Stomach (tissue), 9 donors: ENCODE results near the gene CRYGA. TPM values are rescaled to one million over a fixed set of nuclear protein-coding genes. Genes with fewer than 3 reads are reported as not detected.

ENCODE experiments used
- DNase-seq, 2 donors: peaks; one replicate each; pipeline versions ENCODE4 v3.0.0 to v3.0.0-alpha.2; 2013 to 2019
- H3K27ac ChIP-seq, 5 donors: fragments of 200-600 bp in 4 of 5; sonication (generic) in 4 of 5; one replicate each; pipeline ENCODE4 v1.5.1; 2013 to 2019; ENCODE audit warnings: mild to moderate bottlenecking in 1 of 5, moderate library complexity in 1 of 5
- H3K27me3 ChIP-seq, 3 donors: fragments of 200-600 bp; sonication (generic); one replicate each; pipeline ENCODE4 v1.5.1; 2017 to 2019; ENCODE audit warnings: mixed run types in 1 of 3
- H3K36me3 ChIP-seq, 4 donors: fragments of 200-600 bp; sonication (generic); 1 replicate in 3 of 4; 2 replicates in 1 of 4; pipeline ENCODE4 v1.5.1; 2016 to 2019
- H3K4me1 ChIP-seq, 4 donors: fragments of 200-600 bp; sonication (generic); one replicate each; pipeline ENCODE4 v1.5.1; 2016 to 2019
- H3K4me3 ChIP-seq, 4 donors: fragments of 200-600 bp; sonication (generic) in 3 of 4; one replicate each; pipeline ENCODE4 v1.5.1; 2016 to 2019; ENCODE audit warnings: mild to moderate bottlenecking in 1 of 4
- H3K9me3 ChIP-seq, 4 donors: fragments of 200-600 bp; sonication (generic); one replicate each; pipeline ENCODE4 v1.5.1; 2016 to 2019
- EP300 ChIP-seq: sonication (generic); formaldehyde crosslinking; IDR thresholded peaks from one replicate; pipeline ENCODE4 v1.6.1; 2017; ENCODE audit warnings: antibody characterized with exemption
- POLR2A ChIP-seq, 4 donors: fragments of 450-650 bp; IDR thresholded peaks; one replicate each; pipeline ENCODE4 v1.6.1; 2016; ENCODE audit warnings: antibody characterized with exemption in 4 of 4, control low read depth in 2 of 4, mild to moderate bottlenecking in 1 of 4, moderate library complexity in 1 of 4
- POLR2AphosphoS5 ChIP-seq, 3 donors: sonication (generic); formaldehyde crosslinking; IDR thresholded peaks; one replicate each; pipeline ENCODE4 v1.6.1; 2016; ENCODE audit warnings: antibody characterized with exemption in 3 of 3
- WGBS, 5 donors: extraction: QIAGEN DNeasy Blood & Tissue Kit in 3 of 5; methylation state at CpG; one replicate each; pipeline versions ENCODE4 v1.1.5 to v1.1.7; 2013 to 2018; 5-methylcytosine and 5-hydroxymethylcytosine counted together
- intact Hi-C: fragments of 100-400 bp; cut with DNase I; formaldehyde crosslinking; loops from one replicate; pipeline ENCODE4 v1.15.1; 2023; ENCODE audit warnings: low total_unique reads
- polyA plus RNA-seq, 3 donors: library from polyadenylated mRNA; stranded (reverse); fragments of 200-250 nt; gene quantifications; one replicate each; pipeline ENCODE4 v1.2.3, GENCODE V29; 2013
- total RNA-seq, 5 donors: library from RNA; depleted of rRNA; stranded (reverse); fragments of >200 nt; gene quantifications; one replicate each; pipeline versions ENCODE4 v1.1.0 to v1.2.3, GENCODE V29; 2014 to 2016
- TF ChIP-seq, protein P1 (sequence below), 7 experiments: fragments of 450-650 bp in 4 of 7; fragments of 200-600 bp in 3 of 7; sonication (generic) in 3 of 7; IDR thresholded peaks; one replicate each; pipeline ENCODE4 v1.5.1; 2016 to 2019; ENCODE audit warnings: antibody characterized with exemption in 7 of 7, control low read depth in 2 of 7, mild to moderate bottlenecking in 1 of 7
- donor health status: healthy with polysubstance abuse.
- donor health status: Bipolar disorder and iron deficiency.
- donor health status: healthy.

The CRYGA gene
- total and polyA plus RNA-seq, 8 donors, result not detected

DNA sequence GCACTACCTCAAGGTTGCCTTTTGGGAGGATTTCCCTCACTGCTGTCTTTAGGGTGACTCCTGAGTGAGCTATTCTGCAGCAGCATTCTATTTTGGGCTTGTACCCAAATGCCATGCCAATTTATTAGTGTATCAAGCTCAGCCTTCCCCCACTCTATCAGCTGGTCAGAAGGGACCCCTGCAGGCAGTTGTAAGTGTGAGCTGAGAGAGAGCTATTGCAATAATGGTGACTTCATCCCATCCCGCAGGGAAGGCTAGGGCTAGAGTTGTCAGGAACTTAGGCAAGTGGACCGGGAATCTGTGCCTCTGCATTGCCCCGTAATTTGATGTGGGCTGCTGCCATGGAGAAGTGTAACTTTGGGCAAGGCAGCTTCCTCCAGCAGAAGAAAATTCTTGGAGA, 15.6 kb downstream of the CRYGA start:
- intact Hi-C loops, result no loop called here
- Histone ChIP-seq H3K36me3 (no peaks in the 10 kb centered on the region), H3K4me1 (peaks cover 0 to 5% (median 0%) of the 10 kb centered on the region in 4 donors), H3K27me3 (no peaks in the 10 kb centered on the region), H3K27ac (no peak overlapping the region), H3K9me3 (peaks cover 0 to 8% (median 2%) of the 10 kb centered on the region in 4 donors), H3K4me3 (no peak overlapping the region)
- TF ChIP-seq, protein P1, sequence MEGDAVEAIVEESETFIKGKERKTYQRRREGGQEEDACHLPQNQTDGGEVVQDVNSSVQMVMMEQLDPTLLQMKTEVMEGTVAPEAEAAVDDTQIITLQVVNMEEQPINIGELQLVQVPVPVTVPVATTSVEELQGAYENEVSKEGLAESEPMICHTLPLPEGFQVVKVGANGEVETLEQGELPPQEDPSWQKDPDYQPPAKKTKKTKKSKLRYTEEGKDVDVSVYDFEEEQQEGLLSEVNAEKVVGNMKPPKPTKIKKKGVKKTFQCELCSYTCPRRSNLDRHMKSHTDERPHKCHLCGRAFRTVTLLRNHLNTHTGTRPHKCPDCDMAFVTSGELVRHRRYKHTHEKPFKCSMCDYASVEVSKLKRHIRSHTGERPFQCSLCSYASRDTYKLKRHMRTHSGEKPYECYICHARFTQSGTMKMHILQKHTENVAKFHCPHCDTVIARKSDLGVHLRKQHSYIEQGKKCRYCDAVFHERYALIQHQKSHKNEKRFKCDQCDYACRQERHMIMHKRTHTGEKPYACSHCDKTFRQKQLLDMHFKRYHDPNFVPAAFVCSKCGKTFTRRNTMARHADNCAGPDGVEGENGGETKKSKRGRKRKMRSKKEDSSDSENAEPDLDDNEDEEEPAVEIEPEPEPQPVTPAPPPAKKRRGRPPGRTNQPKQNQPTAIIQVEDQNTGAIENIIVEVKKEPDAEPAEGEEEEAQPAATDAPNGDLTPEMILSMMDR (IDR thresholded peaks at IDR 0.05), result no peak
- TF ChIP-seq POLR2AphosphoS5 (IDR thresholded peaks at IDR 0.05), result no peak
- TF ChIP-seq EP300, result no peak
- 76 to 89% (median 82%) methylated on average over 3 of the region's 3 CpGs for WGBS, 5 donors
- DNase-seq, result no peak

- peaks cover 0 to 8% (median 2%) of the 10 kb centered on the region in 4 donors for H3K9me3 ChIP-seq
- no peak for DNase-seq
- peaks cover 0 to 11% (median 3%) of the 10 kb centered on the region in 4 donors for H3K4me1 ChIP-seq
- intact Hi-C loops, result no loop called here
- TF ChIP-seq EP300 (no peak), POLR2A (IDR thresholded peaks at IDR 0.05) (no peak)
- TF ChIP-seq, protein P1 (IDR thresholded peaks at IDR 0.05), result no peak
- H3K36me3 ChIP-seq, result no peaks in the 10 kb centered on the region
- H3K4me3 ChIP-seq, result no peak overlapping the region
- no peak overlapping the region for H3K27ac ChIP-seq
- no peaks in the 10 kb centered on the region for H3K27me3 ChIP-seq
Observed at GRCh38 chr2:208147008-208147407, 16.4 kb downstream of the CRYGA start.

DNA sequence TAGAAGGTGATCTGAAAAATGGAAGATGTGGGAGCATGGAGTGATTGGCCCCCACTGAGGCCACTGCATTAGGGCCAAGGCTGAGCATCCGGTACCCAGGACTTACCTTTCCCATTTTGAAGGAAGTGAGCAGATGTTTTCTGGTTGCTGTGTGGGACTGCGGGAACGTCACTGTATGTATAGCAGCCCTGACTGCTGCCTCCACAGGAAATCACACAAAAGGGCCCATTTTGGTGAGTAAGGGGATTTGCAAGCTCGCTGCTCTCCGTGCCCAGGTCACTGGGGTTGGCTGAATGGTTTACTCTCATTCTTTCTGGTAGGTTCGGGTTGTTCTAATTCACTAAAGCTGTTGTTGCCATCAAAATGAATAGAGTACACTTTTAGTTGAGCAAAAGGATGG, 17.4 kb downstream of the CRYGA start, which contains the start of gene CRYGB:
TSS of gene CRYGB (minus strand) at position 153 of the 400 bp plus-strand sequence. CDS start at position 115, 38 bp downstream.
- 61 to 80% (median 63%) methylated on average over 6 of the region's 6 CpGs for WGBS, 5 donors
- TF ChIP-seq, protein P1 (IDR thresholded peaks at IDR 0.05), result no peak
- TF ChIP-seq POLR2A (IDR thresholded peaks at IDR 0.05), result no peak
- no peaks in the 10 kb centered on the region for H3K27me3 ChIP-seq
- intact Hi-C loops, result no loop called here
- DNase-seq, result no peak
- H3K4me3 ChIP-seq, result no peak within 1 kb of the TSS
- no peaks in the 10 kb centered on the region for H3K9me3 ChIP-seq
- peaks cover 0 to 11% (median 3%) of the 10 kb centered on the region in 4 donors for H3K4me1 ChIP-seq
- no peaks in the 10 kb centered on the region for H3K36me3 ChIP-seq
- H3K27ac ChIP-seq, result no peak within 1 kb of the TSS

DNA sequence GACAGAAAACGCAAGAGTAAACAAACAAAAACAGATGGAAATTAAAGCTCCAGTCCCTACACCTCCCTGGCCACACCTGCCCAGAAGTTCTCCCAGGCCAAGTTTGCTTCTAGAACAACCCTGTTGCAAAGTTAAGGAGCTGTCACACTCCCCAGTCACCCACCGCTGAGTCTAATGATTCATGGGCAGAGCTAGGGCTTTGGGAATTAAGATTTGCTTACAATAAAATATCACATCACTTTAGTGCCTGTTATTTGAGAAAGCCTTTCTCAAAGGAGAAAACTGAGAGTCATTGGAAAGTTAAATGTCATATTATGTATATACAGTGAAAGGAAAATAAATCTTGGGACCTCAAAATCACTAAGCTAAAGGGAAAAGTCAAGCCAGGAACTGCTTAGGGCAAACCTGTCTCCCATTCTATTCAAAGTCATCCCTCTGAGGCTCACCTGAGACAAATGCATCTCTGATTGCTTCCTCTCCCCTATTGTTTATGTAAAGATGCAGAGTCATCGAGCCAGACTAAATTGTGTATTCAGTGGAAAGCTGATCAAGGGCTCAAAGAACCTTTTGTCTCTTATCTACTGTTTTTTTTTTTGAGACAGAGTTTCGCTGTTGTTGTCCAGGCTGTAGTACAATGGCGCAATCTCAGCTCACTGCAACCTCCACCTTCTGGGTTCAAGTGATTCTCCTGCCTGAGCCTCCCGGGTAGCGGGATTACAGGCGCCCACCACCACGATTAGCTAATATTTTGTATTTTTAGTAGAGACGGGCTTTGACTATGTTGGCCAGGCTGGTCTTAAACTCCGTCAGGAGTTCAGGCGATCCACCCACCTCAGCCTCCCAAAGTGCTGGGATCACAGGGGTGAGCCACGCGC, 20.2 kb downstream of the CRYGA start:
- no peak for DNase-seq
- intact Hi-C loops, result no loop called here
- Histone ChIP-seq H3K4me1 (peaks cover 0 to 11% (median 3%) of the 10 kb centered on the region in 4 donors), H3K27me3 (no peaks in the 10 kb centered on the region), H3K36me3 (no peaks in the 10 kb centered on the region), H3K27ac (no peak overlapping the region), H3K9me3 (no peaks in the 10 kb centered on the region), H3K4me3 (no peak overlapping the region)
- 30 to 64% (median 31%) methylated on average over 12 to 14 of the region's 14 CpGs for WGBS, 5 donors
- no peak for TF ChIP-seq EP300
- TF ChIP-seq POLR2A (IDR thresholded peaks at IDR 0.05), result no peak
- TF ChIP-seq, protein P1 (IDR thresholded peaks at IDR 0.05), result no peak
- no peak for TF ChIP-seq POLR2AphosphoS5 (IDR thresholded peaks at IDR 0.05)
